Natural killer cell (primary cell): Measurements from ENCODE around the gene CD8B. TPM values are rescaled to one million over a fixed set of nuclear protein-coding genes. Genes with fewer than 3 reads are reported as not detected.

Experiments used
- ATAC-seq, 3 donors: fragments of 150-1000 bp in 2 of 3; fragments of 200-7000 bp in 1 of 3; cut with Tn5 transposase; 1 replicate in 1 of 3; 2 replicates in 2 of 3; pipeline ENCODE4 v1.10.0; 2021; ENCODE audit warnings: mild to moderate bottlenecking in 2 of 3, moderate library complexity in 2 of 3
- DNase-seq, 2 donors: peaks; one replicate each; pipeline versions ENCODE4 v3.0.0 to v3.0.0-alpha.2; 2013 to 2021; ENCODE audit warnings: mixed read lengths in 1 of 2
- H3K27ac ChIP-seq: one replicate; pipeline ENCODE4 v1.5.1; 2013; ENCODE audit warnings: mild to moderate bottlenecking, low read length
- H3K27me3 ChIP-seq: one replicate; pipeline ENCODE4 v1.6.1; 2013; ENCODE audit warnings: low read length; ENCODE audit not compliant: control insufficient read depth, insufficient read depth
- H3K36me3 ChIP-seq: one replicate; pipeline ENCODE4 v1.6.1; 2013; ENCODE audit warnings: low read length; ENCODE audit not compliant: control insufficient read depth, insufficient read depth
- H3K4me1 ChIP-seq: one replicate; pipeline ENCODE4 v1.6.1; 2013; ENCODE audit warnings: low read length; ENCODE audit not compliant: control insufficient read depth, insufficient read depth
- H3K4me3 ChIP-seq: one replicate; pipeline ENCODE4 v1.5.1; 2013; ENCODE audit warnings: low read length
- H3K9me3 ChIP-seq: one replicate; pipeline ENCODE4 v1.6.1; 2013; ENCODE audit warnings: low read length; ENCODE audit not compliant: control insufficient read depth, insufficient read depth
- H3K27ac Mint-ChIP-seq, 2 donors: one replicate each; pipeline ENCODE4 v1.8.0; 2022; ENCODE audit warnings: mild to moderate bottlenecking in 2 of 2, mixed read lengths in 2 of 2, moderate library complexity in 1 of 2
- H3K27me3 Mint-ChIP-seq, 2 donors: one replicate each; pipeline ENCODE4 v1.8.0; 2022; ENCODE audit warnings: low read depth in 2 of 2, mixed read lengths in 2 of 2
- H3K36me3 Mint-ChIP-seq: one replicate; pipeline ENCODE4 v1.8.0; 2022; ENCODE audit warnings: mixed read lengths
- H3K4me1 Mint-ChIP-seq, 2 donors: one replicate each; pipeline ENCODE4 v1.8.0; 2022; ENCODE audit warnings: mixed read lengths in 2 of 2
- H3K4me3 Mint-ChIP-seq: one replicate; pipeline ENCODE4 v1.8.0; 2022; ENCODE audit warnings: mild to moderate bottlenecking, moderate library complexity, mixed read lengths
- H3K9me3 Mint-ChIP-seq, 2 donors: one replicate each; pipeline ENCODE4 v1.8.0; 2022; ENCODE audit warnings: mixed read lengths in 2 of 2
- CTCF ChIP-seq: fragments of 200-600 bp; IDR thresholded peaks from one replicate; pipeline ENCODE4 v1.8.0; 2022; ENCODE audit warnings: antibody characterized with exemption
- WGBS: methylation state at CpG from one replicate; pipeline ENCODE4 v1.1.7; 2013; ENCODE audit warnings: missing lambda C conversion rate; ENCODE audit not compliant: insufficient coverage; 5-methylcytosine and 5-hydroxymethylcytosine counted together
- intact Hi-C: fragments of 100-400 bp; cut with micrococcal nuclease; formaldehyde crosslinking; loops from one replicate; pipeline ENCODE4 v1.14.2; 2022
- total RNA-seq, 4 donors: library from RNA; stranded (reverse); fragments of 120-200 nt in 1 of 4; gene quantifications; one replicate each; pipeline versions ENCODE4 v1.2.3 to v1.2.4, GENCODE V29; 2013 to 2022

The CD8B gene
- total RNA-seq, 3 donors from 2014 or later (not counting 1 experiment from before 2014, with no cell fraction given), result 1.9 to 22.7 (median 6.0) TPM

DNA sequence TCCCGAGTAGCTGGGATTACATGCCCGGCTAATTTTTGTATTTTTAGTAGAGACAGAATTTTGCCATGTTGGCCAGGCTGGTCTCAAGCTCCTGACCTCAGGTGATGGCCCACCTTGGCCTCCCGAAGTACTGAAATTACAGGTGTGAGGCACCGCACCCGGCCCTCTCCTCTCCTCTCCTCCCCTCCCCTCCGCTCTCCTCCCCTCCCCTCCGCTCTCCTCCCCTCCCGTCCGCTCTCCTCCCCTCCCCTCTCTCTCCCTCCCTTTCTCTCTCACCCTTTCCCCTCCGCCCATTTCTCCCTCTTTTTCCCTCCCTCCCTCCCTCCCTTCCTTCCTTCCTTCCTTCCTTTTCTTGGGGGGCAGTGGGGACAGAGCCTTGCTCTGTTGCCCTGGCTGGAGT is 28.4 kb downstream of the CD8B start:
- Mint-ChIP-seq H3K36me3 (no peaks in the 10 kb centered on the region), H3K9me3 (no peaks in the 10 kb centered on the region), H3K4me1 (no peaks in the 10 kb centered on the region), H3K27ac (no peak overlapping the region), H3K4me3 (no peak overlapping the region), H3K27me3 (peaks cover 0 to 4% of the 10 kb centered on the region in 2 donors)
- TF ChIP-seq CTCF, result no peak
- Histone ChIP-seq H3K27me3 (no peaks in the 10 kb centered on the region), H3K4me1 (peaks cover 6% of the 10 kb centered on the region), H3K9me3 (no peaks in the 10 kb centered on the region), H3K27ac (no peak overlapping the region), H3K4me3 (no peak overlapping the region), H3K36me3 (no peaks in the 10 kb centered on the region)
- DNase-seq, result no peak
- intact Hi-C loops, result no loop called here
- no peak for ATAC-seq
- 93% methylated on average over 2 of the region's 10 CpGs for WGBS

DNA sequence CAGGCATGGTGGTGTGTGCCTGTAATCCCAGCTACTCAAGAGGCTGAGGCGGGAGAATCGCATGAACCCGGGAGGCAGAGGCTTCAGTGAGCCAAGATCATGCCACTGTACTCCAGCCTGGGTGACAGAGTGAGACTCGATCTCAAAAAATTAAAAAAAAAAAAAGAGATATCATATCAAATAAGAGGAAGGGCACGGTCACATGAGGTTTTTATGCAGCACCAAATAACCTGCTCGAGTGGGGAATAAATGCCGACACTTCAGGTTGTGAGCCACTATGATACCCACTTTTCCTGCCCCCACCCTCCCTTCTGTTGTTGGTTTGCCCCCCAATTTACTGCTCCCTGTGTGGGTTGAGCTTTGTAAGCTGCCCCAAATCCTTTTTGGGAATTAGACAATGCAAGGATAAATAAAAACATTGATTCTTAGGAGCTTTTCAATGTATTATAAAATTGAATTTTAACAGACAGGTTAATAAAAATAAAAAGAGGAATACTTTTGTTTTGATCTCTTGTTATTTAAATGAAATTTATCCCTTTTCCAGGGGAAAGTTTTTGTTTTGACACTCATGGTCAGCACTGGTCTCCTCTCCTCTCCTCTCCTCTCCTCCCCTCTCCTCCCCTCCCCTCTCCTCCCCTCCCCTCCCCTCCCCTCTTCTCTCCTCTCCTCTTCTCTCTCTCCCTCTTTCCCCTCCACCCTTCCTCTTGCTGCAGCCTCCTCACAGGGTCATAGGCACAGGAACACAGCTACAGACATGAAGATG is 29.2 kb downstream of the CD8B start:
- ATAC-seq (no peak), DNase-seq (no peak)
- Histone ChIP-seq H3K4me1 (peaks cover 6% of the 10 kb centered on the region), H3K9me3 (no peaks in the 10 kb centered on the region), H3K27ac (no peak overlapping the region), H3K27me3 (no peaks in the 10 kb centered on the region), H3K4me3 (no peak overlapping the region), H3K36me3 (no peaks in the 10 kb centered on the region)
- Mint-ChIP-seq H3K4me3 (no peak overlapping the region), H3K36me3 (no peaks in the 10 kb centered on the region), H3K4me1 (no peaks in the 10 kb centered on the region), H3K27me3 (peaks cover 0 to 4% of the 10 kb centered on the region in 2 donors), H3K9me3 (no peaks in the 10 kb centered on the region), H3K27ac (no peak overlapping the region)
- 77% methylated on average over 6 of the region's 7 CpGs for WGBS
- TF ChIP-seq CTCF, result no peak
- intact Hi-C loops, result no loop called here

DNA sequence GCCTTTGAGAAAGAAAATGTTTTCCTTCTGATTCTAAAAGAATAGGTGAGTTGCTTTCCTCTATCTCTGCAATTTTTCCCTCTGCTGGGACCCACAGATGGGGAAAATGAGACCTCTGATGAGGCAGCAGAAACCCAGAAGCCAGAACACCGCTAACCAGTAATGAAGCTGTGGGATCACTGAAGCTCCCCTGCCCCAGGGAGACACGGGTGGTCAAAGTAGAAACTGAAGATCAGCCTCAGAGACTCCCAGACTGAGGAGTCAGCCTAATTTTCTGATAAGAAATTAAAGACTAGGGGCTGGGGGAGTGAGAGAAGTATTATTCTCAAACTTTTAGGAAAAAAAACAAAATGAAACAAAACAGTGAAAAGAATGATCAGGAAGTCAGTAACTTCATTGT is 30.1 kb downstream of the CD8B start:
- DNase-seq (no peak), ATAC-seq (no peak)
- no peak for TF ChIP-seq CTCF
- Histone ChIP-seq H3K36me3 (no peaks in the 10 kb centered on the region), H3K9me3 (no peaks in the 10 kb centered on the region), H3K4me1 (peaks cover 5% of the 10 kb centered on the region), H3K27me3 (no peaks in the 10 kb centered on the region), H3K27ac (no peak overlapping the region), H3K4me3 (no peak overlapping the region)
- no peaks in the 10 kb centered on the region for H3K9me3 Mint-ChIP-seq
- WGBS, result 87% methylated on average over 2 of the region's 2 CpGs
- intact Hi-C loops, result no loop called here
- H3K36me3 Mint-ChIP-seq, result no peaks in the 10 kb centered on the region
- no peaks in the 10 kb centered on the region for H3K4me1 Mint-ChIP-seq
- H3K4me3 Mint-ChIP-seq, result no peak overlapping the region
- H3K27ac Mint-ChIP-seq, result no peak overlapping the region
- peaks cover 0 to 4% of the 10 kb centered on the region in 2 donors for H3K27me3 Mint-ChIP-seq

GRCh38 chr2:86826951-86827350 is 34.7 kb downstream of the CD8B start:
- Histone ChIP-seq H3K36me3 (no peaks in the 10 kb centered on the region), H3K27me3 (no peaks in the 10 kb centered on the region), H3K4me1 (peaks cover 4% of the 10 kb centered on the region), H3K9me3 (peaks cover 2% of the 10 kb centered on the region), H3K27ac (no peak overlapping the region), H3K4me3 (no peak overlapping the region)
- ATAC-seq (no peak), DNase-seq (no peak)
- WGBS, result 88% methylated on average over 4 of the region's 4 CpGs
- intact Hi-C loops, result no loop called here
- Mint-ChIP-seq H3K4me1 (peaks cover 6 to 10% of the 10 kb centered on the region in 2 donors), H3K27ac (no peak overlapping the region), H3K27me3 (peaks cover 0 to 2% of the 10 kb centered on the region in 2 donors), H3K36me3 (no peaks in the 10 kb centered on the region), H3K4me3 (no peak overlapping the region), H3K9me3 (no peaks in the 10 kb centered on the region)
- TF ChIP-seq CTCF, result no peak
